ENCODE results near the gene CBLB.

- TF ChIP-seq CTCF (conservative IDR thresholded peaks at IDR 0.05; ENCODE audit: low read depth, low read length) (no peak), POLR2A (IDR thresholded peaks at IDR 0.05; ENCODE audit: low read depth, low read length) (no peak), USF2 (IDR thresholded peaks at IDR 0.05; ENCODE audit: low read depth, low read length) (no peak), MXI1 (IDR thresholded peaks at IDR 0.05; ENCODE audit: borderline replicate concordance, low read depth, low read length) (no peak), CHD1 (IDR thresholded peaks at IDR 0.05; ENCODE audit: low read depth, low read length) (no peak), RAD21 (IDR thresholded peaks at IDR 0.05; ENCODE audit: low read length) (no peak), CEBPB (IDR thresholded peaks at IDR 0.05; ENCODE audit: low read depth, low read length) (no peak), RCOR1 (IDR thresholded peaks at IDR 0.05; ENCODE audit: insufficient replicate concordance, low read length) (no peak), MAFK (IDR thresholded peaks at IDR 0.05; ENCODE audit: low read depth, low read length) (no peak), BHLHE40 (IDR thresholded peaks at IDR 0.05; ENCODE audit: low read depth, low read length) (no peak), RFX5 (IDR thresholded peaks at IDR 0.05; ENCODE audit: low read depth, low read length) (no peak), ELK1 (IDR thresholded peaks at IDR 0.05; ENCODE audit: borderline replicate concordance, low read depth, low read length) (no peak)
Observed at GRCh38 chr3:105691633-105692032, 177.2 kb downstream of the CBLB start.
